SJCRH30 (cell line): ENCODE measurements around the gene PSG2. TPM values are rescaled to one million over a fixed set of nuclear protein-coding genes. Genes with fewer than 3 reads are reported as not detected.
"Not testable (repeated sequence)": the region's sequence is repeated elsewhere in the genome, so short reads cannot be mapped to it uniquely, and the experiment has no call there.

Source experiments
- DNase-seq, 2 experiments: peaks; one replicate each; pipeline ENCODE4 v3.0.0-alpha.2; 2015 to 2020
- H3K27ac ChIP-seq: fragments of 250-450 bp; sonication (Bioruptor Pico); 2 replicates; pipeline ENCODE4 v1.5.1; 2020; ENCODE audit warnings: mild to moderate bottlenecking, moderate library complexity
- H3K27me3 ChIP-seq: fragments of 250-450 bp; sonication (Bioruptor Pico); 2 replicates; pipeline ENCODE4 v1.5.1; 2020; ENCODE audit warnings: mild to moderate bottlenecking, moderate library complexity
- H3K36me3 ChIP-seq: fragments of 250-450 bp; sonication (Bioruptor Pico); 2 replicates; pipeline ENCODE4 v1.5.1; 2020; ENCODE audit warnings: mild to moderate bottlenecking, moderate library complexity
- H3K4me1 ChIP-seq: fragments of 250-450 bp; sonication (Bioruptor Pico); 2 replicates; pipeline ENCODE4 v1.5.1; 2020; ENCODE audit warnings: mild to moderate bottlenecking, moderate library complexity
- H3K4me3 ChIP-seq: fragments of 250-450 bp; sonication (Bioruptor Pico); 2 replicates; pipeline ENCODE4 v1.5.1; 2020; ENCODE audit warnings: mild to moderate bottlenecking, moderate library complexity
- H3K9me3 ChIP-seq: fragments of 250-450 bp; sonication (Bioruptor Pico); replicated peaks from 2 replicates; pipeline ENCODE4 v1.5.1; 2020; ENCODE audit warnings: mild to moderate bottlenecking, moderate library complexity
- total RNA-seq: library from RNA; depleted of rRNA; stranded (reverse); fragments of >200 nt; shearing (Covaris generic); gene quantifications from 2 replicates; pipeline ENCODE4 v1.2.3, GENCODE V29; 2014

PSG2 gene
- total RNA-seq, 1 experiment from 2014 or later, result not detected

DNA sequence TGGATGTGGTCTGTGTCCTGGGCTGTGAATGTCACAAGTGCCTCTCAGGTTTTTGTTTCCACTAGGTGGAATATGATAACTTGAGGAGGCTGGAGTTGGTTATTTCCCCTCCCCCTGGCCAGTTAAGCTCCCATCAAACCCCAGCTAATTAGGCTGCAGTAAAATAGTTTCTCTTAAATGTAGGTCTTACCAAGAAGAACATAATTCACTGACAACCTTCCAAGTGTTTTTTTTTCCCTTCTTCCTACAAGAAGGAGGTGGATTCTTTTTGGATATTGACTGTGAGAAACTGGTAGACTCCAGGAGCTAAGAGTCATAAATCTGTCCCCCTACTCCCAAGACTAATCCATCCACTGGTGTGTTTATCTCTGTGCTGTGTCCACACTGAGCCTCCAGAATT lies 15.9 kb upstream of the PSG2 start:
- not testable (repeated sequence) for DNase-seq, H3K27me3 ChIP-seq, H3K36me3 ChIP-seq, H3K4me1 ChIP-seq, H3K4me3 ChIP-seq, H3K27ac ChIP-seq, H3K9me3 ChIP-seq

DNA sequence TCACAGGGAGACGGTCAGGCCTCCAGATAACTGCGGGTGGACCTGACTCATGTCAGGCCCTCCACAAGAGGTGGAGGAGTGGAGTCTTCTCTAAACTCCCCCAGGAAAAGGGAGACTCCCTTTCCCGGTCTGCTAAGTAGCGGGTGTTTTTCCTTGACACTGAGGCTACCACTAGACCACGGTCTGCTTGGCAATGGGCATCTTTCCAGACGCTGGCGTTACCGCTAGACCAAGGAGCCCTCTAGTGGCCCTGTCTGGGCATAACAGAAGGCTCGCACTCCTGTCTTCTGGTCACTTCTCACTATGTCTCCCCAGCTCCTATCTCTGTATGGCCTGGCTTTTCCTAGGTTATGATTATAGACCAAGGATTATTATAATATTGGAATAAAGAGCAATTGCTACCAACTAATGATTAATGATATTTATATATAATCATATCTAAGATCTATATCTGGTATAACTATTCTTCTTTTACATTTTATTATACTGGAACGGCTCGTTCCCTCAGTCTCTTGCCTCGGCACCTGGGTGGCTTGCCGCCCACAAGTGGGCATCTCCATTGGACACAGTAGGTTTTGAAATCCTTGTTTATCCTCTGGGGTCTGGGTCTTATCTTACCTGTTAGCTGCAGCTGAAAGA lies 5.3 kb upstream of the PSG2 start:
- H3K4me3 ChIP-seq, H3K36me3 ChIP-seq, H3K9me3 ChIP-seq, H3K27me3 ChIP-seq, H3K4me1 ChIP-seq, H3K27ac ChIP-seq: not testable (repeated sequence)
- DNase-seq, result peak; percentile 61 to 64

DNA sequence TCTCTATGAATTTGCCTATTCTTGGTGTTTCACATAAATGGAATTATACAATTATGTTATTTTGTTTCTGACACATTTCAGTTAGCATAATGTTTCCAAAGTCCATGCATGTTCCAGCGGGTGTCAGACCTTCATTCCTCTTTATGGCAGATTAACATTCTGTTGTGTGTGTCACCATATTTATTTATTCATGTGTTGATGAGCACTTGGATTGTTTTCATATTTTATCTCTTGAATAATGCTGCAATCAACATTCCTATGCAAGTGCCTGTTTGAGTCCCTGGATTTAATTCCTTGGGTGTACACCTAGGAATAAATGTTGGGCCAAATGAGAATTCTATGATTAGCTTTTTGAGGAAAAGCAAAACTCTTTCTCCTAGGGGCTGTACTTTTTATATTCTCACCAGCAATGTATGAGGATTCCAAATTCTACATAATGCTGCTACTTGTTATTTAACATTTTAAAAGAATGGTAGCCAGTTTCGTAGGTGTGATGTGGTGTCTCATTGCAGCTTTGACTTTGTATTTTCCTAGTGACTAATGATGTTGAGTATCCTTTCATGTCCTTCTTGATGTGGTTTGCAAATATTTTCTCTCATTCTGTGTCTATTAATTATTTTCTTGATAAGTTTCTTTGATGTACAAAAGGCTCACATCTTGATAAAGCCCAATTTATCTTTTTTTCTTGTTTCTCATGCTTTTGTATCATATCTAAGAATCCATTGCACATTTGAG lies 3.5 kb upstream of the PSG2 start:
- H3K36me3 ChIP-seq, H3K27ac ChIP-seq, H3K4me3 ChIP-seq, H3K9me3 ChIP-seq, H3K4me1 ChIP-seq, DNase-seq, H3K27me3 ChIP-seq: not testable (repeated sequence)

DNA sequence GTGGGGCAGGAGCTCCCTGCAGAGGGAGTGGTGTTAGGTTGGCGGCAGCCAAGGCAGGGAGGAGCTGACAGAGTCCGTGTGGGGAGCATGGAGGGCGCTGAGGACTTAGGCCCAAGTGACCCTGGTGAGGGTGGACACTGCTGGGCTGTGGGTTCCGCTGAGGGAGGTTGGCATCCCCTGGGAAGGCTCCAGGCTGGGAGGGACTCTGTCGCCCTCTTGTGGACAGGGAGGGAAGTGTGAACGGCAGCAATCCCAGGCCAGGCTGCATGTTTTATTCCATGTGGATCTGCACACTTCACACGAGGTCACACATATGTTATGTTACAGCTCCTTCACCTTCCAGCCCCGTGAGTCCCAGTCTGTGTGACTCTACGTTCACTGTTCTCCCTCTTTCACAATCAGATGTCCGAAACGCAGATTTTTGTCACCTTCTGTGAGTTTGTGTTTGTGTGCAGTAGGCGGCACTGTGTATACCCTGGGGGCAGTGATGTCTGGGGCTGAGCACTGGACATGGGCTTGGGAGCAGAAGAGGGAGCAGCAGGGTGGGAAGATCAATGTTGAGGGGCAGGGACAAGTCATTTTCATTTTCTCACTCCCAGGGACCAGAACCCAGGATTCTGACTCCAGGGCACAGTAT lies 1.8 kb upstream of the PSG2 start:
- not testable (repeated sequence) for H3K4me3 ChIP-seq, H3K36me3 ChIP-seq, H3K27me3 ChIP-seq, H3K9me3 ChIP-seq, H3K4me1 ChIP-seq, H3K27ac ChIP-seq
- DNase-seq, result peak; percentile 27 to 42

DNA sequence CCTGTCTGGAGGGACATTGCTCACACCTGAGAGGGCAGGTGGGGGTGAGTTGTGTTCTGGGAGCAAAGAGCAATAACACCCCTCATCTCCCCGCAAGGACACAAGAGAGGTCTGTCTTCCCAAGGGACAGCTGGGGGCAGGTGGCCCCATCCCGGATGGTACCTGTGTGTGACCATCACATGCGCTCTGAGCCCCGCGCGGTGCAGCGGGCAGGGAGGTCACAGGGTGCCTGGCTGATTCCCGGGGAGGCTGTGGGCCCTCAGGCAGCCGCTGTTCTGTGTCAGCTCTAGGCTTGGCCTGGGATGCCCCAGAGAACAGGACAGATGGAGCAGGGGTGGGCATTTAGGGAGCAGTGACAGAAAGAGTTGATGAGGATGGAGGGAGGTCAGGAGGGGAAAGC lies 1.2 kb upstream of the PSG2 start:
- not testable (repeated sequence) for H3K36me3 ChIP-seq, H3K27me3 ChIP-seq, DNase-seq, H3K27ac ChIP-seq, H3K9me3 ChIP-seq, H3K4me1 ChIP-seq, H3K4me3 ChIP-seq

DNA sequence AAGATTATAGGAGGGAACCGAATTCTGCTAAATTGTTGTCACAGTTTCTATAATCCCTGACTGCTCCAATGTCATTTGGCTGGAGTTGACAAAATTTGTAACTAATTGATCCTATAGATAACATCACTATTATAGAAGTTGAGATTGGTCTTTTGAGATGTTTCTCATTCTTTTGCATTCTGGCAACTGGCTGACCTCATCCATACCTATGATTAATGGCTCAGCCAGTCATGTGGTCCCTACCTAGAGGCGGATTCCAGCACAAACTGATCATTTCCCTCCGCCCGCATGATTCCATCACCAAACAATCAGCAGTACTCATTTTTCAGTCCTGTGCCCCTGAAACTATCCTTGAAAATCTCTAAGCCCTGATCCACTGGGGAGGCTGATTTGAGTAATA lies 4.2 kb downstream of the PSG2 start:
- Histone ChIP-seq H3K4me3 (no peak overlapping the region), H3K27ac (no peak overlapping the region), H3K9me3 (no peaks in the 10 kb centered on the region), H3K36me3 (no peaks in the 10 kb centered on the region), H3K27me3 (no peaks in the 10 kb centered on the region), H3K4me1 (no peaks in the 10 kb centered on the region)
- no peak for DNase-seq

DNA sequence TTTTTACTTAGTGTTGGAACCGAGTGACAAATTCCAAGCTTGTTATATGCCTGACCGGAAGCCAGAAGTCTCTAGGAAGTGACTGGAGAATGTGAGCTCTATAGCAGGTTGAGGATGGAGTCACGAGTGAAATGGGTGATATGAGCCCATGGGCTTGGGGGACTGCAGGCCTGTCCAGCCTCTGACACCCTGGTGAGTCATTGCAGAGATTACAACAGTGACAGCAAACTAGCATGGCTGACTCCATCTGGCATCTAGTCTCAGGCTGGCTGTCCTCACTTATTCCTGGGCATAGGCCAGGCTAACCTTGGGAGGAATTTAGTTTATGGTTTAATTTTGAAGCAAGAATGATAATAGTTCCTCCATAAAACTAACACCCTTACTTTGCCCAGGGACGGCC lies 4.6 kb downstream of the PSG2 start:
- not testable (repeated sequence) for H3K4me1 ChIP-seq, H3K9me3 ChIP-seq, H3K36me3 ChIP-seq, H3K27ac ChIP-seq, H3K27me3 ChIP-seq, DNase-seq, H3K4me3 ChIP-seq

DNA sequence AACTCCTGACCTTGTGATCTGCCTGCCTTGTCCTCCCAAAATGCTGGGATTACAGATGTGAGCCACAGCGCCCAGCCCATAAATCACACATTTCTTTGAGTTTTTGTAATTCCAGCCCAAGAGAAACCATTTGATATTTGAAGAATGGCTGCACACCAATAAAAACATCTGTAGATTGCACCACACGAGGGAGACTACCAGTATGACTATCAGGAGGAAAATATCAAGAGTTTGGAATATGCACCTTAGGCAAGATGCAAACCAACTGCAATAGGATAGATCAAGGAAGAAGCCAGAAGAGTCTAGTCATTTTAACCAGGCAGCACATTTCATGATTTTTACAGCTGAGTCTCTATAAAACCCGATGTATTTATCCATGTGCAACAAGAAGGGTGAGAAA lies 20.1 kb downstream of the PSG2 start:
- H3K4me3 ChIP-seq, DNase-seq, H3K9me3 ChIP-seq, H3K36me3 ChIP-seq, H3K27me3 ChIP-seq, H3K4me1 ChIP-seq, H3K27ac ChIP-seq: not testable (repeated sequence)

DNA sequence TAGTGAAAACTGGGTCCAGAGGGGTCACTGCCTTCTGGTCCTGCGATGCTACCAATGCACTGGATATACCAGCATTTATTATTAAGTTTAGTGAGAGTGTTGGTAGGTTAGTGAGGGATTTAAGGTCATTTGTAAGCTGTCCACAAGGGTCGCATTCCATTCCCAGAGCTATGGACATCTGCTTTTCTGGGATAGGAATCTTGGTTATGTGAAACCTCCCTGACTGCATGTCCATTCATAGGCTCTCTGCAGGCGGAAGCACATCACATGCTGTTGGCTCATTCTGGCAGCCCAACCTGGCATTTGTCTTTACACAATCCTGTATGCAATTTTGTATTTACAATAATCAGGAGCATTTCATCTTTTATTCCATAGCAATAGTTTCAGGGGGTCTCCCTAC lies 21.2 kb downstream of the PSG2 start:
- not testable (repeated sequence) for DNase-seq, H3K27ac ChIP-seq, H3K4me3 ChIP-seq, H3K4me1 ChIP-seq, H3K27me3 ChIP-seq, H3K9me3 ChIP-seq, H3K36me3 ChIP-seq

DNA sequence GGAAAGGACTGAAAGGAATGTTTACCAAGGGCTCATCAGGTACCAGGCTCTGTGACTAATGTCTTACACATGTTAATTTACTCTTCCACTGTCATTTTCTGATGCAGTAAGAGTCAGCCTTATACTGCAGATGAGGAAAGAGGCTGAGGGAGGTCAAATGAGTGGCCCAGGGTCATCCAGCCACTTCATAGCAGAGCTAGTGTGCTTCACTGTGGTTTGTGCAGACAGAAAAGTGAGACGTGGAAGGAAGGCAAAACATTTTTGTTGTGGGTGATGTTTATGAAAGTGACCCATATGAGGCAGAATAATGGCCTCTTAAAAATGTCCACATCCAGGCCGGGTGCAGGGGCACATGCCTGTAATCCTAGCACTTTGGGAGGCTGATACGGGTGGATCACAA lies 22.2 kb downstream of the PSG2 start:
- not testable (repeated sequence) for DNase-seq, H3K4me1 ChIP-seq, H3K9me3 ChIP-seq, H3K27me3 ChIP-seq, H3K27ac ChIP-seq, H3K4me3 ChIP-seq, H3K36me3 ChIP-seq

DNA sequence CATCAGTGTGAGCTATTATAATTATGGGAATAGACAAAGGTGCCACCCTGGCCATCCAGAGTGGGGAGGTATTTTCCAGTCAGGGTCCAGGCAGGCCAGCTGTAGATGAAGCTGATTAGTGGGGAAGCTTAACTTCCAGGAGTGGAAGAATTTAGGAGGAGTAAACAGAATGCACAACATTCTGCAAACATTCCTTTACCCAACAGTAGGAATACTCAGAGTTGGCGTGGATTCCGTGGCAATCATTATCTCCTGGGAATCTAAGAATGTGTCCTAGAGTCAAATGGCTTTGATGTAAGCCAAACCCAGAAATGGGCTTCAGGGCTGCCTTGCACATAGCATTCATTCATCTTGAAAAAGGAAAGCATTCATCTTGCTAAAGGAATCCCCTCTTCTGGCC lies 23.0 kb downstream of the PSG2 start:
- H3K36me3 ChIP-seq, H3K4me1 ChIP-seq, H3K27ac ChIP-seq, H3K27me3 ChIP-seq, H3K4me3 ChIP-seq, H3K9me3 ChIP-seq, DNase-seq: not testable (repeated sequence)

DNA sequence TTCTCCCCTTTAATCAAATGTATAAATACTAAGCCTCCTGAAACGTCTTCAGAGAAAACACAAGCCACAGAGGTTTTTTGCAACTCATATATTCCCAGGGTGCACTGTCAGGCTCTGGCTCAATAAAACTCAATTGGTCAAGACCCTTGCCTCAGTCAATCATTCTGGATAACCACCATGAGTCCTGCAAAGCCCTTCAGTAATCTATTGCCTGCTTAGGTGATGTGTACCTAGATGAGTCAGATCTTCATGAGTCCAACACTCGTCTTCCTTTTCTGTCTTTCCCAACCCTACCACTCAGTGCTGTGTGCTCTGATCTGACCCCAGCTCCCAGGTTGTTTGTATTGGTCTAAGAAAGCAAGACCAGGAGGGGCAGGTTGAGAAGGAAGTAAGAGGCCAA lies 24.1 kb downstream of the PSG2 start:
- H3K4me3 ChIP-seq, H3K36me3 ChIP-seq, H3K9me3 ChIP-seq, H3K27ac ChIP-seq, H3K4me1 ChIP-seq, DNase-seq, H3K27me3 ChIP-seq: not testable (repeated sequence)

DNA sequence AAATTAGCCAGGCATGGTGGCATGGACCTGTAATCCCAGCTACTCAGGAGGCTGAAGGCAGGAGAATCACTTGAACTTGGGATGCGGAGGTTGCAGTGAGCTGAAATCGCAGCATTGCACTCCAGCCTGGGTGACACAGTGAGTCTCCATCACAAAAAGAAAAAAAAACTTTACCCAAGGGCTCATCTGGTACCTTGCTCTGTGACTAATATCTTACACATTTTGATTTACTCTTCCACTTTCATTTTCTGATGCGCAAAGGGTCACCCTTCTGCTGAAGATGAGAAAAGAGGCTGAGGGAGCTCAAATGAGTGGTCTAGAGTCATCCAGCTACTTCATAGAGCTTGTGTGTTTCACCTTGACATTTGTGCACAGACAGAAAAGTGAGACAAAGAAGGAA lies 34.5 kb downstream of the PSG2 start:
- H3K27me3 ChIP-seq, H3K27ac ChIP-seq, DNase-seq, H3K4me1 ChIP-seq, H3K4me3 ChIP-seq, H3K9me3 ChIP-seq, H3K36me3 ChIP-seq: not testable (repeated sequence)

DNA sequence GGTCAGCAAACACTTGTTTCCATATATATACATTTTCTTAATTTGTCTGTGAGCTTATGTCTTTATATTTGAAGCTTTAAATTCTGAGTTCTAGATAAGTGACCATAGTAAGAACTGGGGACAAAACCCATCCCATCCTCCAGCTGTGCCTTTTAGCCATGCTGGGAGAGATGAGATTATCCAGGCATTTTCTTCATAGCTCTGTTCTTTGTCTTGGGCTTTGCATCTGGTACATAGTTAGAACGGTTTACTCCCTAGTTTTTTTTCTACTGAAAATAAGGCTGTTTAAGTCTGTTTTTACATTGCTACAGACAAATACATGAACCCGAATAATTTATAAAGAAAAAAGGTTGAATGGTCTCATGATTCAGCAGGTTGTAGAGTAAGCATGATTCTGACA lies 35.9 kb downstream of the PSG2 start:
- not testable (repeated sequence) for H3K36me3 ChIP-seq, H3K4me3 ChIP-seq, DNase-seq, H3K27me3 ChIP-seq, H3K27ac ChIP-seq, H3K9me3 ChIP-seq, H3K4me1 ChIP-seq

DNA sequence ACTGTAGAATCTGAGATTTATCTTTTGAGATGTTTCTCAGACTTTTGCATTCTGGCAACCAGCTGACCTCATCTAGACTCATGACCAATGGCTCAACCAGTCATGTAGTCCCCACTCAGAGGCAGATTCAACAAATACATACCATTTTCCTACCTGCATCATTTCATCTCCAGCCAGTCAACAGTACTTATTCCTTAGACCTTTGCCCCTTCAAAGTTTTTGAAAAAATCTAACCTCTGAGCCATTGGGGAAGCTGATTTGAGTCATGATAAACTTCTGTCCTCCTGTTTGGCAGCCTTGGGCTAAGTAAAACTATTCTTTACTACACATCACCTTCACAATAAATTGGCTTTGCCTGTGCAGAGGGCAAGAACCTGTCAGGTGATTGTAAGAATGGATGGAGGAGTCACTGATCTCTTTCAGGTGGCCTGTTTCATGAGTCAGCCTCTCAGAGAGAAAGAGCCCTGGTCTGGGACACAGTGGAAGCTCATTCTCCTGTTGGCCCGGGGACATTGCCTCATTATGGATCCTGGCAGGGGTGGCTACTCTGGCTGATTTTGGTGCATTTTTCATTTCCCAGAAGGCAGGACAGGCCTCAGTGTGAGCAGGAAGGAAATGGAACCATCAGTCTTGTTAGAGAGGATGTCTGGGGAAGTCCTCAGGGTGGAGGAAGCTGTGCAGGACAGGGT lies 38.9 kb downstream of the PSG2 start:
- H3K4me3 ChIP-seq, H3K4me1 ChIP-seq, H3K27ac ChIP-seq, H3K9me3 ChIP-seq, H3K27me3 ChIP-seq, H3K36me3 ChIP-seq, DNase-seq: not testable (repeated sequence)
